Osteoblast (primary cell): ENCODE data around the gene PRODH2. TPM values are rescaled to one million over a fixed set of nuclear protein-coding genes. Genes with fewer than 3 reads are reported as not detected.

ENCODE experiments used
- DNase-seq: peaks from one replicate; pipeline ENCODE4 v3.0.0; 2011; ENCODE audit warnings: low spot score, mixed read lengths; ENCODE audit not compliant: insufficient read length; ENCODE audit errors: missing footprints
- H2AFZ ChIP-seq: 2 replicates; pipeline ENCODE4 v1.6.0; 2011; ENCODE audit warnings: mild to moderate bottlenecking, low read length
- H3K27ac ChIP-seq: 2 replicates; pipeline ENCODE4 v1.5.1; 2011; ENCODE audit warnings: mild to moderate bottlenecking, low read depth, low read length, moderate library complexity
- H3K27me3 ChIP-seq: 2 replicates; pipeline ENCODE4 v1.6.0; 2012; ENCODE audit warnings: mild to moderate bottlenecking, control low read depth, inconsistent platforms, low read length, moderate library complexity; ENCODE audit not compliant: insufficient read depth
- H3K36me3 ChIP-seq: 2 replicates; pipeline ENCODE4 v1.5.1; 2011; ENCODE audit warnings: mild to moderate bottlenecking, low read length, control low read depth, moderate library complexity; ENCODE audit not compliant: insufficient read depth
- H3K4me1 ChIP-seq: 2 replicates; pipeline ENCODE4 v1.5.1; 2011; ENCODE audit warnings: mild to moderate bottlenecking, low read length, control low read depth, moderate library complexity; ENCODE audit not compliant: insufficient read depth
- H3K4me2 ChIP-seq: 2 replicates; pipeline ENCODE4 v1.6.0; 2011; ENCODE audit warnings: mild to moderate bottlenecking, low read length; ENCODE audit not compliant: insufficient read depth
- H3K4me3 ChIP-seq: fragments of 200-600 bp; sonication (generic); 3 replicates; pipeline ENCODE4 v1.5.1; 2012; ENCODE audit warnings: mild to moderate bottlenecking, low read length, inconsistent platforms; ENCODE audit not compliant: insufficient read depth
- H3K79me2 ChIP-seq: 2 replicates; pipeline ENCODE4 v1.6.0; 2012; ENCODE audit warnings: mild to moderate bottlenecking, low read length, control low read depth, inconsistent platforms; ENCODE audit not compliant: insufficient read depth
- H3K9me3 ChIP-seq: 2 replicates; pipeline ENCODE4 v1.5.1; 2011; ENCODE audit warnings: low read depth, low read length, control low read depth
- H4K20me1 ChIP-seq: 2 replicates; pipeline ENCODE4 v1.6.0; 2012; ENCODE audit warnings: mild to moderate bottlenecking, low read length, control low read depth; ENCODE audit not compliant: insufficient read depth
- CTCF ChIP-seq: IDR thresholded peaks from 2 replicates; pipeline ENCODE4 v1.5.1; 2011; ENCODE audit warnings: mild to moderate bottlenecking, low read depth, low read length, moderate library complexity; ENCODE audit errors: extremely low read depth
- total RNA-seq: library from RNA; depleted of rRNA; stranded (reverse); fragments of >200 nt; gene quantifications from 2 replicates; pipeline ENCODE4 v1.2.3, GENCODE V29; 2012

The PRODH2 gene
- total RNA-seq, 1 donor = not detected

- Histone ChIP-seq H3K9me3 (no peaks in the 10 kb centered on the region), H3K4me3 (no peak overlapping the region), H3K36me3 (no peaks in the 10 kb centered on the region), H4K20me1 (no peaks in the 10 kb centered on the region), H3K27ac (no peak overlapping the region), H3K27me3 (no peaks in the 10 kb centered on the region), H3K4me2 (no peak overlapping the region), H2AFZ (no peak overlapping the region), H3K79me2 (no peaks in the 10 kb centered on the region), H3K4me1 (peaks cover 2% of the 10 kb centered on the region)
- TF ChIP-seq CTCF = no peak
- DNase-seq = peak; percentile 92
Observed at GRCh38 chr19:35788205-35788960, 24.3 kb downstream of the PRODH2 start.

DNA sequence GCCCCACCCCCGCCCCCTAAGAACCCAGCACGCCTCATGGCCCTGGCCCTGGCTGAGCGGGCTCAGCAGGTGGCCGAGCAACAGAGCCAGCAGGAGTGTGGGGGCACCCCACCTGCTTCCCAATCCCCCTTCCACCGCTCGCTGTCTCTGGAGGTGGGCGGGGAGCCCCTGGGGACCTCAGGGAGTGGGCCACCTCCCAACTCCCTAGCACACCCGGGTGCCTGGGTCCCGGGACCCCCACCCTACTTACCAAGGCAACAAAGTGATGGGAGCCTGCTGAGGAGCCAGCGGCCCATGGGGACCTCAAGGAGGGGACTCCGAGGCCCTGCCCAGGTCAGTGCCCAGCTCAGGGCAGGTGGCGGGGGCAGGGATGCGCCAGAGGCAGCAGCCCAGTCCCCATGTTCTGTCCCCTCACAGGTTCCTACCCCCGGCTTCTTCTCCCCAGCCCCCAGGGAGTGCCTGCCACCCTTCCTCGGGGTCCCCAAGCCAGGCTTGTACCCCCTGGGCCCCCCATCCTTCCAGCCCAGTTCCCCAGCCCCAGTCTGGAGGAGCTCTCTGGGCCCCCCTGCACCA, 25.3 kb downstream of the PRODH2 start:
- Histone ChIP-seq H3K27ac (no peak overlapping the region), H2AFZ (no peak overlapping the region), H3K27me3 (no peaks in the 10 kb centered on the region), H3K9me3 (no peaks in the 10 kb centered on the region), H3K4me2 (no peak overlapping the region), H3K4me3 (no peak overlapping the region), H4K20me1 (no peaks in the 10 kb centered on the region), H3K79me2 (no peaks in the 10 kb centered on the region), H3K36me3 (no peaks in the 10 kb centered on the region), H3K4me1 (no peaks in the 10 kb centered on the region)
- TF ChIP-seq CTCF = no peak
- peak; percentile 90 for DNase-seq

DNA sequence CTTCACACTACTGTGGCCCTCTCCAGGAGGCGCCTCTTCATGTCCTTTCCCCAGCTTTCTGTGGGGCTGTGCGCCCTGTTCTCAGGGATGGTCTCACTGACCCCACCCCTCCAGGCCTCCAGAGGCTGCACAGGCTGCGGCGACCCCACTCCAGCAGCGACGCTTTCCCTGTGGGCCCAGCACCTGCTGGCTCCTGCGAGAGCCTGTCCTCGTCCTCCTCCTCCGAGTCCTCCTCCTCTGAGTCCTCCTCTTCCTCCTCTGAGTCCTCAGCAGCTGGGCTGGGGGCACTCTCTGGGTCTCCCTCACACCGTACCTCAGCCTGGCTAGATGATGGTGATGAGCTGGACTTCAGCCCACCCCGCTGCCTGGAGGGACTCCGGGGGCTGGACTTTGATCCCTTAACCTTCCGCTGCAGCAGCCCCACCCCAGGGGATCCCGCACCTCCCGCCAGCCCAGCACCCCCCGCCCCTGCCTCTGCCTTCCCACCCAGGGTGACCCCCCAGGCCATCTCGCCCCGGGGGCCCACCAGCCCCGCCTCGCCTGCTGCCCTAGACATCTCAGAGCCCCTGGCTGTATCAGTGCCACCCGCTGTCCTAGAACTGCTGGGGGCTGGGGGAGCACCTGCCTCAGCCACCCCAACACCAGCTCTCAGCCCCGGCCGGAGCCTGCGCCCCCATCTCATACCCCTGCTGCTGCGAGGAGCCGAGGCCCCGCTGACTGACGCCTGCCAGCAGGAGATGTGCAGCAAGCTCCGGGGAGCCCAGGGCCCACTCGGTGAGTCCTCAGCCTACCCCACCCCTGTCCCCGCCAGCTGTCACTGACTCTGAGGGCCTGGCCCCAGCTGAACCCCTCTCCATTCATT, 26.1 kb downstream of the PRODH2 start:
- no peak for TF ChIP-seq CTCF
- Histone ChIP-seq H3K27me3 (no peaks in the 10 kb centered on the region), H2AFZ (no peak overlapping the region), H3K4me1 (no peaks in the 10 kb centered on the region), H3K36me3 (no peaks in the 10 kb centered on the region), H3K27ac (no peak overlapping the region), H3K79me2 (no peaks in the 10 kb centered on the region), H3K9me3 (no peaks in the 10 kb centered on the region), H4K20me1 (no peaks in the 10 kb centered on the region), H3K4me2 (no peak overlapping the region), H3K4me3 (no peak overlapping the region)
- peak; percentile 73 for DNase-seq

GRCh38 chr19:35785339-35785627, 27.4 kb downstream of the PRODH2 start:
- TF ChIP-seq CTCF = no peak
- H4K20me1 ChIP-seq = no peaks in the 10 kb centered on the region
- no peaks in the 10 kb centered on the region for H3K27me3 ChIP-seq
- H3K4me2 ChIP-seq = no peak overlapping the region
- H3K4me1 ChIP-seq = no peaks in the 10 kb centered on the region
- H3K9me3 ChIP-seq = no peaks in the 10 kb centered on the region
- H2AFZ ChIP-seq = no peak overlapping the region
- no peaks in the 10 kb centered on the region for H3K79me2 ChIP-seq
- no peak overlapping the region for H3K4me3 ChIP-seq
- no peak for DNase-seq
- H3K27ac ChIP-seq = no peak overlapping the region
- H3K36me3 ChIP-seq = no peaks in the 10 kb centered on the region
